ENCODE measurements around the gene RNU1-2. TPM values are rescaled to one million over a fixed set of nuclear protein-coding genes. Genes with fewer than 3 reads are reported as not detected.
"Not testable (repeated sequence)": the region's sequence is repeated elsewhere in the genome, so short reads cannot be mapped to it uniquely, and the experiment has no call there.

RNU1-2 gene
- total RNA-seq, 5 donors from 2014 or later (not counting 1 experiment from before 2014, with no cell fraction given) = 2,148 to 4,743 (median 3,650) TPM

- Histone ChIP-seq H3K9me3 (no peaks in the 10 kb centered on the region), H3K27me3 (replicated peaks in 1 of 2; ENCODE audit: control insufficient read depth in 2 of 2, extremely low read depth in 1 of 2, insufficient read depth in 2 of 2, low read length in 1 of 2) (no peaks in the 10 kb centered on the region), H3K4me3 (ENCODE audit: control insufficient read depth in 1 of 2, extremely low read depth in 1 of 2, low read length in 1 of 2) (no peak overlapping the region), H3K4me1 (ENCODE audit: control insufficient read depth in 1 of 2, extremely low read depth in 1 of 2, insufficient read depth in 2 of 2, low read length in 2 of 2) (peaks cover 21 to 31% of the 10 kb centered on the region in 2 experiments), H3K27ac (ENCODE audit: low read length) (peak overlapping the region; percentile 94), H3K36me3 (ENCODE audit: control insufficient read depth in 2 of 2, extremely low read depth in 1 of 2, insufficient read depth in 1 of 2, low read length in 1 of 2) (peaks cover 0 to 2% of the 10 kb centered on the region in 2 donors)
- POLR2A ChIA-PET = interaction anchor here in 1 of 2 donors (0.6 to 1.1 kb wide), 2 partner anchors 10 to 1303 kb away, joined by 4 read pairs; no protein-coding TSS in a partner anchor
- Mint-ChIP-seq H3K27me3 (no peaks in the 10 kb centered on the region), H3K9me3 (peaks cover 0 to 6% (median 0%) of the 10 kb centered on the region in 3 donors), H3K36me3 (peaks cover 6% of the 10 kb centered on the region), H3K4me3 (no peak overlapping the region), H3K27ac (no peak overlapping the region), H3K4me1 (peaks cover 23 to 39% (median 35%) of the 10 kb centered on the region in 3 donors)
- DNase-seq (no peak), ATAC-seq (replicated peaks in 1 of 4) (no peak)
- WGBS (ENCODE audit: insufficient coverage) = 86% methylated on average over 6 of the region's 11 CpGs
- CTCF ChIA-PET = no interaction called here
Measured at GRCh38 chr1:16905868-16906702, 10.3 kb downstream of the RNU1-2 start.

- Mint-ChIP-seq H3K27ac (no peak overlapping the region), H3K4me3 (no peak overlapping the region), H3K27me3 (no peaks in the 10 kb centered on the region), H3K9me3 (peaks cover 0 to 6% (median 0%) of the 10 kb centered on the region in 3 donors), H3K4me1 (peaks cover 20 to 36% (median 33%) of the 10 kb centered on the region in 3 donors), H3K36me3 (peaks cover 6% of the 10 kb centered on the region)
- H3K27ac ChIP-seq (ENCODE audit: low read length) = peak overlapping the region; percentile 94
- ChIA-PET CTCF (no interaction called here), POLR2A (no interaction called here)
- 97% methylated on average over 3 of the region's 4 CpGs for WGBS (ENCODE audit: insufficient coverage)
- H3K27me3 ChIP-seq (replicated peaks in 1 of 2; ENCODE audit: control insufficient read depth in 2 of 2, extremely low read depth in 1 of 2, insufficient read depth in 2 of 2, low read length in 1 of 2) = peaks cover 0 to 3% of the 10 kb centered on the region in 2 experiments
- H3K4me1 ChIP-seq (ENCODE audit: control insufficient read depth in 1 of 2, extremely low read depth in 1 of 2, insufficient read depth in 2 of 2, low read length in 2 of 2) = peaks cover 17 to 26% of the 10 kb centered on the region in 2 experiments
- H3K9me3 ChIP-seq = no peaks in the 10 kb centered on the region
- no peak overlapping the region for H3K4me3 ChIP-seq (ENCODE audit: control insufficient read depth in 1 of 2, extremely low read depth in 1 of 2, low read length in 1 of 2)
- peaks cover 0 to 2% of the 10 kb centered on the region in 2 donors for H3K36me3 ChIP-seq (ENCODE audit: control insufficient read depth in 2 of 2, extremely low read depth in 1 of 2, insufficient read depth in 1 of 2, low read length in 1 of 2)
- ATAC-seq (replicated peaks in 1 of 4) (no peak), DNase-seq (no peak)
Measured at GRCh38 chr1:16906873-16907272, 11.1 kb downstream of the RNU1-2 start.

GRCh38 chr1:16907870-16908758 lies 12.3 kb downstream of the RNU1-2 start:
- Mint-ChIP-seq H3K36me3 (peaks cover 6% of the 10 kb centered on the region), H3K9me3 (peaks cover 0 to 6% (median 0%) of the 10 kb centered on the region in 3 donors), H3K4me1 (peaks cover 32 to 36% (median 34%) of the 10 kb centered on the region in 3 donors), H3K4me3 (no peak overlapping the region), H3K27ac (peak overlapping the region; percentile 47 to 68), H3K27me3 (no peaks in the 10 kb centered on the region)
- Histone ChIP-seq H3K4me3 (ENCODE audit: control insufficient read depth in 1 of 2, extremely low read depth in 1 of 2, low read length in 1 of 2) (no peak overlapping the region), H3K27me3 (replicated peaks in 1 of 2; ENCODE audit: control insufficient read depth in 2 of 2, extremely low read depth in 1 of 2, insufficient read depth in 2 of 2, low read length in 1 of 2) (peaks cover 0 to 5% of the 10 kb centered on the region in 2 experiments), H3K9me3 (no peaks in the 10 kb centered on the region), H3K27ac (ENCODE audit: low read length) (no peak overlapping the region), H3K36me3 (ENCODE audit: control insufficient read depth in 2 of 2, extremely low read depth in 1 of 2, insufficient read depth in 1 of 2, low read length in 1 of 2) (peaks cover 0 to 2% of the 10 kb centered on the region in 2 donors), H3K4me1 (ENCODE audit: control insufficient read depth in 1 of 2, extremely low read depth in 1 of 2, insufficient read depth in 2 of 2, low read length in 2 of 2) (peaks cover 21 to 35% of the 10 kb centered on the region in 2 experiments)
- DNase-seq (no peak), ATAC-seq (replicated peaks in 1 of 4) (no peak)
- ChIA-PET CTCF (interaction anchor here in 1 of 2 donors (0.7 kb wide), 1 partner anchor 508 kb away, joined by 7 read pairs; no protein-coding TSS in a partner anchor), POLR2A (interaction anchor here in 1 of 2 donors (0.6 kb wide), 1 partner anchor 1268 kb away, joined by 3 read pairs; no protein-coding TSS in a partner anchor)
- WGBS (ENCODE audit: insufficient coverage) = 92% methylated on average over 13 of the region's 15 CpGs

GRCh38 chr1:16911851-16912721 lies 16.3 kb downstream of the RNU1-2 start:
- H3K36me3 Mint-ChIP-seq; H3K27ac ChIP-seq (ENCODE audit: low read length); H3K4me3 ChIP-seq (ENCODE audit: control insufficient read depth in 1 of 2, extremely low read depth in 1 of 2, low read length in 1 of 2); H3K9me3 Mint-ChIP-seq; H3K9me3 ChIP-seq; H3K36me3 ChIP-seq (ENCODE audit: control insufficient read depth in 2 of 2, extremely low read depth in 1 of 2, insufficient read depth in 1 of 2, low read length in 1 of 2); H3K27me3 ChIP-seq (replicated peaks in 1 of 2; ENCODE audit: control insufficient read depth in 2 of 2, extremely low read depth in 1 of 2, insufficient read depth in 2 of 2, low read length in 1 of 2); POLR2A ChIA-PET; DNase-seq; H3K27me3 Mint-ChIP-seq; CTCF ChIA-PET; ATAC-seq (replicated peaks in 1 of 4): not testable (repeated sequence)
- Mint-ChIP-seq H3K4me1 (peaks cover 48 to 59% (median 53%) of the 10 kb centered on the region in 3 donors), H3K27ac (peak overlapping the region; percentile 55 to 89), H3K4me3 (peak overlapping the region; percentile 34 to 58 (median 56))
- peaks cover 15 to 29% of the 10 kb centered on the region in 2 experiments for H3K4me1 ChIP-seq (ENCODE audit: control insufficient read depth in 1 of 2, extremely low read depth in 1 of 2, insufficient read depth in 2 of 2, low read length in 2 of 2)
- WGBS (ENCODE audit: insufficient coverage) = 71% methylated on average over 8 of the region's 8 CpGs

GRCh38 chr1:16912742-16913141 lies 17.0 kb downstream of the RNU1-2 start:
- H3K36me3 Mint-ChIP-seq; POLR2A ChIA-PET; DNase-seq; CTCF ChIA-PET; H3K9me3 ChIP-seq; H3K4me3 ChIP-seq (ENCODE audit: control insufficient read depth in 1 of 2, extremely low read depth in 1 of 2, low read length in 1 of 2); ATAC-seq (replicated peaks in 1 of 4); H3K27me3 ChIP-seq (replicated peaks in 1 of 2; ENCODE audit: control insufficient read depth in 2 of 2, extremely low read depth in 1 of 2, insufficient read depth in 2 of 2, low read length in 1 of 2); H3K36me3 ChIP-seq (ENCODE audit: control insufficient read depth in 2 of 2, extremely low read depth in 1 of 2, insufficient read depth in 1 of 2, low read length in 1 of 2); H3K27ac ChIP-seq (ENCODE audit: low read length); H3K9me3 Mint-ChIP-seq; H3K27me3 Mint-ChIP-seq: not testable (repeated sequence)
- Mint-ChIP-seq H3K4me3 (peak overlapping the region; percentile 77 to 90 (median 84)), H3K4me1 (peaks cover 41 to 59% (median 47%) of the 10 kb centered on the region in 3 donors), H3K27ac (peak overlapping the region; percentile 85 to 89)
- peaks cover 15 to 29% of the 10 kb centered on the region in 2 experiments for H3K4me1 ChIP-seq (ENCODE audit: control insufficient read depth in 1 of 2, extremely low read depth in 1 of 2, insufficient read depth in 2 of 2, low read length in 2 of 2)
- 76% methylated on average over 5 of the region's 8 CpGs for WGBS (ENCODE audit: insufficient coverage)

Data from T-cell (primary cell).